SK-N-SH treated with all-trans-retinoic acid at 6 μM for 48 hours (cell line): Measurements from ENCODE around the gene RNF175.

Source experiments
- ATAC-seq: fragments of 200-7000 bp; cut with Tn5 transposase; 3 replicates; pipeline ENCODE4 v1.9.1; 2020; ENCODE audit warnings: mild to moderate bottlenecking, moderate library complexity
- ARNTL ChIP-seq: fragments of 450-650 bp; formaldehyde crosslinking; IDR thresholded peaks from 2 replicates; pipeline ENCODE4 v1.5.0; 2020; ENCODE audit warnings: low read depth, mild to moderate bottlenecking, moderate library complexity, borderline replicate concordance
- BACH2 ChIP-seq: fragments of 250-450 bp; sonication (Bioruptor Pico); IDR thresholded peaks from 2 replicates; pipeline ENCODE4 v1.9.0; 2021; ENCODE audit warnings: mild to moderate bottlenecking, borderline replicate concordance
- CREB5 ChIP-seq: fragments of 250-450 bp; sonication (Bioruptor Pico); IDR thresholded peaks from 2 replicates; pipeline ENCODE4 v1.5.1; 2020; ENCODE audit warnings: low read depth, mild to moderate bottlenecking, moderate library complexity
- GLIS3 ChIP-seq: fragments of 250-450 bp; sonication (Bioruptor Pico); IDR thresholded peaks from 2 replicates; pipeline ENCODE4 v1.5.0; 2020; ENCODE audit warnings: mild to moderate bottlenecking, moderate library complexity
- ISL1 ChIP-seq: fragments of 250-450 bp; sonication (Bioruptor Pico); IDR thresholded peaks from 2 replicates; pipeline ENCODE4 v2.1.2; 2022; ENCODE audit warnings: mild to moderate bottlenecking, moderate library complexity
- PPARA ChIP-seq: fragments of 250-450 bp; sonication (Bioruptor Pico); IDR thresholded peaks from 2 replicates; pipeline ENCODE4 v1.5.0; 2020; ENCODE audit warnings: mild to moderate bottlenecking, borderline replicate concordance
- RARB ChIP-seq: fragments of 250-450 bp; sonication (Bioruptor Pico); IDR thresholded peaks from 2 replicates; pipeline ENCODE4 v1.8.0; 2021; ENCODE audit warnings: mild to moderate bottlenecking, moderate library complexity
- TCF4 ChIP-seq: fragments of 250-450 bp; sonication (Bioruptor Pico); IDR thresholded peaks from 2 replicates; pipeline ENCODE4 v1.8.0; 2021; ENCODE audit warnings: mild to moderate bottlenecking, moderate library complexity, borderline replicate concordance
- TOX ChIP-seq: fragments of 250-450 bp; sonication (Bioruptor Pico); IDR thresholded peaks from 2 replicates; pipeline ENCODE4 v1.8.0; 2021; ENCODE audit warnings: mild to moderate bottlenecking, moderate library complexity, borderline replicate concordance
- TSHZ2 ChIP-seq: fragments of 250-450 bp; sonication (Bioruptor Pico); IDR thresholded peaks from 2 replicates; pipeline ENCODE4 v1.5.0; 2020; ENCODE audit warnings: mild to moderate bottlenecking, moderate library complexity
- ZC3H10 ChIP-seq: fragments of 250-450 bp; sonication (Bioruptor Pico); IDR thresholded peaks from 2 replicates; pipeline ENCODE4 v1.5.1; 2021; ENCODE audit warnings: mild to moderate bottlenecking, moderate library complexity
- ZFP3 ChIP-seq: fragments of 250-450 bp; sonication (Bioruptor Pico); IDR thresholded peaks from 2 replicates; pipeline ENCODE4 v1.5.0; 2020; ENCODE audit warnings: mild to moderate bottlenecking, moderate library complexity
- ZFP30 ChIP-seq: fragments of 450-650 bp; formaldehyde crosslinking; IDR thresholded peaks from 2 replicates; pipeline ENCODE4 v1.5.0; 2022; ENCODE audit warnings: mild to moderate bottlenecking, moderate library complexity
- ZNF565 ChIP-seq: fragments of 450-650 bp; formaldehyde crosslinking; conservative IDR thresholded peaks from 2 replicates; pipeline ENCODE4 v1.5.0; 2020; ENCODE audit warnings: low read depth, mild to moderate bottlenecking, moderate library complexity
- ZNF70 ChIP-seq: fragments of 450-650 bp; formaldehyde crosslinking; IDR thresholded peaks from 2 replicates; pipeline ENCODE4 v1.5.0; 2020; ENCODE audit warnings: mild to moderate bottlenecking, moderate library complexity
- ZNF8 ChIP-seq: fragments of 450-650 bp; formaldehyde crosslinking; IDR thresholded peaks from 2 replicates; pipeline ENCODE4 v1.5.0; 2020; ENCODE audit warnings: mild to moderate bottlenecking, moderate library complexity
- TF ChIP-seq, protein P1 (sequence below): fragments of 250-450 bp; sonication (Bioruptor Pico); IDR thresholded peaks from 2 replicates; pipeline ENCODE4 v1.5.1; 2021; ENCODE audit warnings: mild to moderate bottlenecking, moderate library complexity
- TF ChIP-seq, protein P2 (sequence below): fragments of 250-450 bp; sonication (Bioruptor Pico); IDR thresholded peaks from 2 replicates; pipeline ENCODE4 v1.8.0; 2021; ENCODE audit warnings: low read depth, mild to moderate bottlenecking, moderate library complexity, borderline replicate concordance
- TF ChIP-seq, protein P3 (sequence below): fragments of 250-450 bp; sonication (Bioruptor Pico); IDR thresholded peaks from 2 replicates; pipeline ENCODE4 v1.8.0; 2020; ENCODE audit warnings: mild to moderate bottlenecking, moderate library complexity, borderline replicate concordance

The RNF175 gene

GRCh38 chr4:153787061-153787560 is 27.3 kb upstream of the RNF175 start:
- ATAC-seq = no peak

GRCh38 chr4:153785910-153786721 is 26.3 kb upstream of the RNF175 start:
- TF ChIP-seq ZFP30 (CRISPR knock-in tag) (no peak), TCF4 (no peak), ZNF565 (CRISPR knock-in tag) (no peak), PPARA (CRISPR knock-in tag) (no peak), RARB (CRISPR knock-in tag) (no peak), ARNTL (no peak), ZNF70 (CRISPR knock-in tag) (no peak), CREB5 (CRISPR knock-in tag) (no peak), ISL1 (CRISPR knock-in tag) (no peak), TSHZ2 (CRISPR knock-in tag) (no peak), BACH2 (CRISPR knock-in tag) (no peak), ZC3H10 (CRISPR knock-in tag) (no peak), TOX (CRISPR knock-in tag) (no peak)
- TF ChIP-seq, protein P1, sequence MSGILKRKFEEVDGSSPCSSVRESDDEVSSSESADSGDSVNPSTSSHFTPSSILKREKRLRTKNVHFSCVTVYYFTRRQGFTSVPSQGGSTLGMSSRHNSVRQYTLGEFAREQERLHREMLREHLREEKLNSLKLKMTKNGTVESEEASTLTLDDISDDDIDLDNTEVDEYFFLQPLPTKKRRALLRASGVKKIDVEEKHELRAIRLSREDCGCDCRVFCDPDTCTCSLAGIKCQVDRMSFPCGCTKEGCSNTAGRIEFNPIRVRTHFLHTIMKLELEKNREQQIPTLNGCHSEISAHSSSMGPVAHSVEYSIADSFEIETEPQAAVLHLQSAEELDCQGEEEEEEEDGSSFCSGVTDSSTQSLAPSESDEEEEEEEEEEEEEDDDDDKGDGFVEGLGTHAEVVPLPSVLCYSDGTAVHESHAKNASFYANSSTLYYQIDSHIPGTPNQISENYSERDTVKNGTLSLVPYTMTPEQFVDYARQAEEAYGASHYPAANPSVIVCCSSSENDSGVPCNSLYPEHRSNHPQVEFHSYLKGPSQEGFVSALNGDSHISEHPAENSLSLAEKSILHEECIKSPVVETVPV (CRISPR knock-in tag) = no peak
- TF ChIP-seq, protein P2, sequence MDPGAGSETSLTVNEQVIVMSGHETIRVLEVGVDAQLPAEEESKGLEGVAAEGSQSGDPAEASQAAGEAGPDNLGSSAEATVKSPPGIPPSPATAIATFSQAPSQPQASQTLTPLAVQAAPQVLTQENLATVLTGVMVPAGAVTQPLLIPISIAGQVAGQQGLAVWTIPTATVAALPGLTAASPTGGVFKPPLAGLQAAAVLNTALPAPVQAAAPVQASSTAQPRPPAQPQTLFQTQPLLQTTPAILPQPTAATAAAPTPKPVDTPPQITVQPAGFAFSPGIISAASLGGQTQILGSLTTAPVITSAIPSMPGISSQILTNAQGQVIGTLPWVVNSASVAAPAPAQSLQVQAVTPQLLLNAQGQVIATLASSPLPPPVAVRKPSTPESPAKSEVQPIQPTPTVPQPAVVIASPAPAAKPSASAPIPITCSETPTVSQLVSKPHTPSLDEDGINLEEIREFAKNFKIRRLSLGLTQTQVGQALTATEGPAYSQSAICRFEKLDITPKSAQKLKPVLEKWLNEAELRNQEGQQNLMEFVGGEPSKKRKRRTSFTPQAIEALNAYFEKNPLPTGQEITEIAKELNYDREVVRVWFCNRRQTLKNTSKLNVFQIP (CRISPR knock-in tag) = no peak
- ATAC-seq = peak; percentile 69

More at GRCh38 chr4:153787061-153787560, 27.3 kb upstream of the RNF175 start:
- TF ChIP-seq TOX (CRISPR knock-in tag) (no peak), ZNF70 (CRISPR knock-in tag) (no peak), ISL1 (CRISPR knock-in tag) (no peak), GLIS3 (CRISPR knock-in tag) (no peak), TCF4 (no peak), ZNF8 (CRISPR knock-in tag) (no peak), ZFP3 (no peak), ARNTL (no peak)

- no peak for ATAC-seq
- TF ChIP-seq TOX (CRISPR knock-in tag) (no peak), CREB5 (CRISPR knock-in tag) (no peak), TSHZ2 (CRISPR knock-in tag) (no peak), PPARA (CRISPR knock-in tag) (no peak), BACH2 (CRISPR knock-in tag) (no peak), TCF4 (no peak), ARNTL (no peak)
- TF ChIP-seq, protein P3, sequence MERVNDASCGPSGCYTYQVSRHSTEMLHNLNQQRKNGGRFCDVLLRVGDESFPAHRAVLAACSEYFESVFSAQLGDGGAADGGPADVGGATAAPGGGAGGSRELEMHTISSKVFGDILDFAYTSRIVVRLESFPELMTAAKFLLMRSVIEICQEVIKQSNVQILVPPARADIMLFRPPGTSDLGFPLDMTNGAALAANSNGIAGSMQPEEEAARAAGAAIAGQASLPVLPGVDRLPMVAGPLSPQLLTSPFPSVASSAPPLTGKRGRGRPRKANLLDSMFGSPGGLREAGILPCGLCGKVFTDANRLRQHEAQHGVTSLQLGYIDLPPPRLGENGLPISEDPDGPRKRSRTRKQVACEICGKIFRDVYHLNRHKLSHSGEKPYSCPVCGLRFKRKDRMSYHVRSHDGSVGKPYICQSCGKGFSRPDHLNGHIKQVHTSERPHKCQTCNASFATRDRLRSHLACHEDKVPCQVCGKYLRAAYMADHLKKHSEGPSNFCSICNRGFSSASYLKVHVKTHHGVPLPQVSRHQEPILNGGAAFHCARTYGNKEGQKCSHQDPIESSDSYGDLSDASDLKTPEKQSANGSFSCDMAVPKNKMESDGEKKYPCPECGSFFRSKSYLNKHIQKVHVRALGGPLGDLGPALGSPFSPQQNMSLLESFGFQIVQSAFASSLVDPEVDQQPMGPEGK (CRISPR knock-in tag) = no peak
Measured at GRCh38 chr4:153784166-153784699, 24.4 kb upstream of the RNF175 start.
